ENCODE measurements around the gene ADAMTS7. TPM values are rescaled to one million over a fixed set of nuclear protein-coding genes. Genes with fewer than 3 reads are reported as not detected.
"Not testable (repeated sequence)": the region's sequence is repeated elsewhere in the genome, so short reads cannot be mapped to it uniquely, and the experiment has no call there.

ADAMTS7 gene
- polyA plus RNA-seq, 1 donor: 13.7 TPM

DNA sequence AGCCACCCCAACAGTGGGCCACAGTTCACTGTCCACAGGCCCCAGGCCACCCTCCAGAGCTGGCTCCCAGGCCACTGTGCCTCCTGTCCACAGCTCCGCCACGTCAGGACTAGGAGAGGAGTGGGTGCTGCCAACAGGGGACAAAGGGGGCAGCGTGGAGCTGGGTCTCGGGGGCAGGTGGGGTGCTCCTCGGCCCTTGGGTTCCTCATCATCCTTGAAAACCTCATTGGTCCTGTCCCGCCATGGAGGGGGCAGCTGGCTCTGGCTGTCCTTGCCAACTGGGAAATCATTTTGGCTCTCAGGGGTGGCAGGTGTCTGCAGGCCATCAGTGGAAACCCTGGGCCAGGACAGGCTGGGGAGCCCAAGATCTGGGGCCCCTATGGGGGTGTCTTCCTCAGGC lies 45.2 kb downstream of the ADAMTS7 start:
- DNase-seq (ENCODE audit: low read depth): no peak

DNA sequence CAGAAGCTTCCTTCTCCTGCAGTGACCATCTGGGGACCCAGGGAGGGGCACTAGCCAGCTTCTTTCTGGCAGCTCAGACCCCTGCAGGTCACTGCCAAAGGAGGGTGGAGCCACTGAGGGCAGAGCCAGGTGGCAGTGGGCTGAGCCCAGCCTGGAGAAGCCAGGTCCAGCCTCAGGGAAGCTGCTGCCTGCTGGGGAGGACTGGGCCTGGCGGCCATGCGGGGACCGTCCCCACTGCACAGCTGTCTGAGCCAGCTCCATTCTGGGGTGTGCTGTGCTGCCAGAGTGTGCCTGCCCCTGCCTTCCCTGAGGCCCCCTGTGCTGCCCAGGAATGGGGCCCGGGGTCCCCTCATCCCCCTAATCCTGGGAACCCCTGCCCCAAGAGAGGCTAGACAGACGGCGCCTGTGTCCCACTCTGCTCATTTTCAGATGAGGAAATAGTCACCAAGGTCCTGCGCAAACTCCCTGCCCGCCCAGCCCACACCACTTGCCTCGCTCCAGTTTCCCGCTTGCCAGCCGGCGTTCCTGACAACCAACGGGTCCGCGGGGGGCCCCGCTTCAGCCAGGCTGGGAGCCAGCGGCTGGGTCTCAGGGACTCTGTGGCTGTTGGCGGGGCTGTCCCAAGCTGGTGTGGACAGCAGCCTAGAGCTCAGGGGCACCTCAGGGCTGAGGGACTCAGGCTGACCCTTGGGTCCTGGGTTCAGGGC lies 46.0 kb downstream of the ADAMTS7 start:
- not testable (repeated sequence) for DNase-seq (ENCODE audit: low read depth)

DNA sequence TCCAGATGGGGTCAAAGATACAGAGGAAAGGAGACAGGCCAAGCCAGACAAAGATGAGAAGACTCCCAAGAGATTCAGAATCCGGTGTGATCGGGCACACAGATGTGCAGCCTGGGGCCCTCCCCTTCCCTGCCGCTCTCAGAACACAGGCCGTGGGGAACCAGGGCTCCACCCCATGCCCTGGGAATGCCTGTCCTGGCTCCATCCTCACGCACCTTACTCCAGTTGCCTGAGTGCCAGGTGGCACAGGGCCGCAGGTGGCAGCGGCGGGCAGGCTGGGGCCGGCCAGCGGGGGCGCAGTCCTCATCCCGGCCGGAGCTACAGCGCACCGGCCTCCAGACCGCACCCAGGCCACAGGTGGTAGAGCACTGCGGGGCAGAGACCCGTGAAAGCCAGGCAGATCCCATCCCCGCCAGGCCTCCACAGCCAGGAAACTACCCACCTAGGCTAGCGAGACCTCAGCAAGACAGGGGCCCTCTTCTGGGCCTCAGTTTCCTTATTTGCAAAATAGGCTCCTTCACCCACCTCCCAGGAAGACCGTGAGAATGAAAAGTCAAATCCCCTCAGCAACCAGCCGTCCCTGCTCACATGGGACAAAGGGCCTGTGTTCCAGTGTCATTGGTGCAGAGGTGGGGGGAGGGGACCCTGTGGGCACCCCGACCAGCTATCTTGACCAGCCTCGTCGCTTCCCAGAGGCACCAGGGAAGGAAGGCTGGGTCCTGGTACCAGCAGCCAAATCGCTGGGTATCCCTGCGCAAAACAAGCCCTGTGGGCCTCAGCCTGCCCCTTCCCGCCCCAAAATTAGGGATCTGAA lies 46.7 kb downstream of the ADAMTS7 start:
- DNase-seq (ENCODE audit: low read depth): not testable (repeated sequence)

- no peak for DNase-seq (ENCODE audit: low read depth)
These were observed 47.4 kb downstream of the ADAMTS7 start for GRCh38 chr15:78763796-78764241.

GRCh38 chr15:78762985-78763795 lies 48.1 kb downstream of the ADAMTS7 start:
- no peak for DNase-seq (ENCODE audit: low read depth)

GRCh38 chr15:78762386-78762961 lies 48.8 kb downstream of the ADAMTS7 start:
- not testable (repeated sequence) for DNase-seq (ENCODE audit: low read depth)

GRCh38 chr15:78761891-78762385 lies 49.3 kb downstream of the ADAMTS7 start:
- DNase-seq (ENCODE audit: low read depth): no peak

DNA sequence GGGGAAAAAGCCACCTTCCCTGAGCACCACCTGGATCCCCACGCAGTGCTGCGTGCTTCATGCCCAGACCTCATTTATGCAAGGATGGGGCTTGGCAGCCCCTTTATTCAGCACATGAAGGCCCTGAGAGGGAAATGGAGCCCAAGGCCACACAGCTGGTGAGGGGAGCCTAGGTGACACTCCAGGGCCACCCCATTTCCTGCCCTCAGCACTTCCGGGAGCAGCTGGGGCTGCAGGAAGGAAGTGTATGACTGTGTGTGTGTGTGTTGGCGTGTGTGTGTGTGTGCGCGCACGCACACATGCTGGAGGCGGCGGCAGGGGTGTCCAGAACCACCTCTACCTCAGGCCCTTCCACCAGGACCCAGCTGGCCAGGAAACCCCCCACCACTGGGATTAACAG lies 49.8 kb downstream of the ADAMTS7 start:
- DNase-seq (ENCODE audit: low read depth): not testable (repeated sequence)

GRCh38 chr15:78761020-78761419 lies 50.2 kb downstream of the ADAMTS7 start:
- DNase-seq (ENCODE audit: low read depth): no peak

GRCh38 chr15:78760091-78760882 lies 51.0 kb downstream of the ADAMTS7 start:
- DNase-seq (ENCODE audit: low read depth): not testable (repeated sequence)

- DNase-seq (ENCODE audit: low read depth): not testable (repeated sequence)
These were observed 51.8 kb downstream of the ADAMTS7 start for GRCh38 chr15:78759361-78759998.

DNA sequence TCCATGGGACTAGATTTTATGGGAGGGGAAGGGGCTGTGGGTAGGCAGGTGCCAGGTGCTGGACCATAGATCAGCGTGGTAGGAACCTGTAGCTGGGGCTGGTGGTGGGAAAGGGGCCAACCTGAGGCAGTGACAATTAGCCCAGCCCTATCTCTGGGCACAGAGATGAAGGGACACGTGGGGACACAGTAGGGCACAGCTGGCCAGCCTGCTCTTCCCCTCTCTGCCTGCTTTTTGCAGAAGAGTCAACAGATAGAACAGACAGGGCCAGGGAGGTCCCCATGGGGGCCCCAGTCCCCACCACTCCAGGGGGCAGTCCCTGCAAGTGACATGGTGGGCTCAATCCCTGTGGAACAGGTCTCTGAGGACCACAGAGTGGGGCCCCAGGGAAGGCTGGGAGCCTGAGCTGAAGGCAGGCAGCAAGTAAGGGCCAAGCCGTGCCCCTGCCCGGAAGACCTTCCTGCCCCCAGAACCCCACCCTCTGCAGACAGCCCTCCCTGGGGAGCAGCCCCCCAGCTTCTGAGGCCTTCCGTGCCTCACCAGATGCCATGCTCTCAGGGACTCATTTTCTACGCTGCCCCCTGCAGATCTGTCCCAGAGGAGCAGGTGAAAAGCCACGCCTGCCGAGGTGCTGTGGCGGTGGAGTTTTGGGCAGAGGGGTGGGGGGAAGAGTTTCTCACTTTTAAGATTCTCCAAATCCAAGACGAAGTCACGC lies 52.6 kb downstream of the ADAMTS7 start:
- DNase-seq (ENCODE audit: low read depth): not testable (repeated sequence)

DNA sequence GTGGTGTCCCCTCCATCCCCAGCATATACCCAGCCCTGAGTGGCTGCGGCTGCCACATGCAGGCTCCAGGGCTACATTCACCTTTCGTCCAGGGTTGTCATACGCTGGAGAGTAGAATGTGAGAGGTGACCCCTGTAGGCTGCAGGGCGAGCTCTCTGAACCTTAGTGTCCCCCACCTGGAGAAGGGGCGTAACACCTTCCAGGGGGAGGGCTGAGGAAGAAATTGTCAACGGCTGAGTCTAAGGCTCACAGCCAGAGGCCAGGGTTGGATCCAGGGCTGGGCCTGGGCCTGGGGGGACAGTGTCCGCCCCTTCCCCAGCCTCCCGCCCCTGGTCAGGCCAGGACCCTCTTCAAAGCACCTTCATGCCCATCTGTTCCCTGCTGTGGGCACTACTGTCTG lies 53.2 kb downstream of the ADAMTS7 start:
- not testable (repeated sequence) for DNase-seq (ENCODE audit: low read depth)

DNA sequence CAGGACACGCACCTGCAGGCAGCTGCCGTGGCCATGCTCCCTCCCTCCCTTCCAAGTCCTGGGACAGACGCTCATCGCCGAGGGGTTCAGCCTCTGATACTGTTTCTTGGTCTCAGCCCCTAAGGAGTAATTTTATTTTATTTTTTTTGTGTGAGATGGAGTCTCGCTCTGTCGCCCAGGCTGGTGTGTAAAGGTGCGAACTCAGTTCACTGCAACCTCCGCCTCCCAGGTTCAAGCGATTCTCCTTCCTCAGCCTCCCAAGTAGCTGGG lies 53.7 kb downstream of the ADAMTS7 start:
- DNase-seq (ENCODE audit: low read depth): no peak

- DNase-seq (ENCODE audit: low read depth): not testable (repeated sequence)
These were observed 54.3 kb downstream of the ADAMTS7 start for GRCh38 chr15:78756781-78757635.

GRCh38 chr15:78755900-78756591 lies 55.2 kb downstream of the ADAMTS7 start:
- not testable (repeated sequence) for DNase-seq (ENCODE audit: low read depth)

DNA sequence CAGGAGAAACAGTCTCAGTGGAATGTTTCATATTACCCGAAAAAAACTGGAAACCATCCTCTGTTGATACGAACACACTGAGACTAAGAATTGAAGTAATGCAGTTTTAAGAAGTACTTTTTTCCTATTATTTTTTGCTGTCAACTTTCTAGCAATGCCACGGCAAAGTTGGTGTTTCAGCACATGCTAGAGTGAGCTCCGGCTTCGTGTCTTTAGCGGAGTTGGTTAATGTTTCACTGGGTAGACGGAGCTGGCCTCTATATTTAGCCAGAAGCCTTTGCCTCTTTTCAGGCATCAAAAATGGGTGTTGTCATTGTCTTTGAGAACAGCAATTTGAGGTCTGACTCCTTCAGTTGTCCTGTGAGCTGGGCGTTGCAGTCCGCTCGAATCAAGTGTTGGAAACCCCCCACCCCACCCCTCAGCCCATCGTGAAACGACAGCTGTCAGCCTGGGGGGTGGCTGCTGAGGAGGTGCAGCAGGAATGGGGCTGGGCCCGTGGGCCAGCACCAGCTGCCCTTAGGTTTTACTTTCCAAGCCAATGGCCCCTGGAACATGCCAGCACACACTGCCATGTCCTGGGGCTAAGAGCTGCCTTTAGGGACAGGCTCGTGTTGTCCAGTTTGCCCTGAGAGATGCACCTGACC lies 56.5 kb downstream of the ADAMTS7 start:
- not testable (repeated sequence) for DNase-seq (ENCODE audit: low read depth)

Data from forelimb muscle (tissue), 1 donor.